Liver (tissue), 9 donors: ENCODE data around the gene SLC16A10. TPM values are rescaled to one million over a fixed set of nuclear protein-coding genes. Genes with fewer than 3 reads are reported as not detected.

Experiments used
- DNase-seq: peaks from one replicate; pipeline ENCODE4 v3.0.0-alpha.2; 2017; ENCODE audit warnings: low spot score
- H3K27ac ChIP-seq, 2 donors: one replicate each; pipeline ENCODE4 v1.7.0; 2013; ENCODE audit warnings: inconsistent platforms in 2 of 2, low read length in 2 of 2, control low read depth in 1 of 2, low read depth in 1 of 2, mild to moderate bottlenecking in 1 of 2
- H3K27me3 ChIP-seq, 4 donors: one replicate each; pipeline versions ENCODE4 v1.6.1 to v1.7.0; 2013; ENCODE audit warnings: low read length in 3 of 4, inconsistent platforms in 1 of 4, mild to moderate bottlenecking in 1 of 4, moderate library complexity in 1 of 4; ENCODE audit not compliant: control insufficient read depth in 4 of 4, insufficient read depth in 4 of 4
- H3K36me3 ChIP-seq, 4 donors: one replicate each; pipeline versions ENCODE4 v1.6.1 to v1.7.0; 2013; ENCODE audit warnings: low read length in 3 of 4, mild to moderate bottlenecking in 3 of 4, low read depth in 1 of 4, moderate library complexity in 1 of 4; ENCODE audit not compliant: control insufficient read depth in 4 of 4, insufficient read depth in 3 of 4
- H3K4me1 ChIP-seq, 4 donors: one replicate each; pipeline versions ENCODE4 v1.6.1 to v1.7.0; 2013; ENCODE audit warnings: low read length in 3 of 4, mild to moderate bottlenecking in 3 of 4, moderate library complexity in 1 of 4; ENCODE audit not compliant: control insufficient read depth in 4 of 4, insufficient read depth in 4 of 4
- H3K4me3 ChIP-seq, 3 donors: one replicate each; pipeline versions ENCODE4 v1.6.1 to v1.7.0; 2013; ENCODE audit warnings: low read length in 3 of 3, control low read depth in 1 of 3, low read depth in 1 of 3, mild to moderate bottlenecking in 1 of 3
- H3K9ac ChIP-seq, 2 donors: one replicate each; pipeline ENCODE4 v1.7.0; 2013; ENCODE audit warnings: low read length in 2 of 2, mild to moderate bottlenecking in 2 of 2, moderate library complexity in 2 of 2, control low read depth in 1 of 2, low read depth in 1 of 2
- H3K9me3 ChIP-seq, 4 donors: one replicate each; pipeline versions ENCODE4 v1.6.1 to v1.7.0; 2013; ENCODE audit warnings: low read length in 3 of 4; ENCODE audit not compliant: control insufficient read depth in 4 of 4
- ATF3 ChIP-seq: IDR thresholded peaks from 2 replicates; pipeline ENCODE4 v1.6.1; 2016; ENCODE audit warnings: antibody characterized with exemption
- CTCF ChIP-seq: fragments of 150-350 bp; IDR thresholded peaks from 2 replicates; pipeline ENCODE4 v1.5.1; 2017; ENCODE audit warnings: improper control_type of control experiment, low read depth, low read length; ENCODE audit not compliant: missing input control
- FOXA1 ChIP-seq: IDR thresholded peaks from 2 replicates; pipeline ENCODE4 v1.6.1; 2016; ENCODE audit warnings: antibody characterized with exemption
- FOXA2 ChIP-seq: IDR thresholded peaks from 2 replicates; pipeline ENCODE4 v1.6.1; 2016; ENCODE audit warnings: antibody characterized with exemption
- GABPA ChIP-seq, 2 donors: IDR thresholded peaks in 1 of 2; conservative IDR thresholded peaks in 1 of 2; 2 replicates each; pipeline ENCODE4 v1.6.1; 2016; ENCODE audit warnings: antibody characterized with exemption in 2 of 2, mild to moderate bottlenecking in 1 of 2, moderate library complexity in 1 of 2
- HNF4A ChIP-seq, 2 donors: conservative IDR thresholded peaks; 2 replicates each; pipeline ENCODE4 v1.6.1; 2016; ENCODE audit warnings: antibody characterized with exemption in 2 of 2, mild to moderate bottlenecking in 2 of 2
- HNF4G ChIP-seq: IDR thresholded peaks from 2 replicates; pipeline ENCODE4 v1.6.1; 2016; ENCODE audit warnings: antibody characterized with exemption
- JUND ChIP-seq, 2 donors: IDR thresholded peaks; 2 replicates each; pipeline ENCODE4 v1.6.1; 2016; ENCODE audit warnings: antibody characterized with exemption in 2 of 2
- MAX ChIP-seq: IDR thresholded peaks from 2 replicates; pipeline ENCODE4 v1.6.1; 2016; ENCODE audit warnings: antibody characterized with exemption
- NR2F2 ChIP-seq: IDR thresholded peaks from 2 replicates; pipeline ENCODE4 v1.6.1; 2016; ENCODE audit warnings: antibody characterized with exemption
- RAD21 ChIP-seq, 2 donors: IDR thresholded peaks; 2 replicates each; pipeline ENCODE4 v1.6.1; 2016; ENCODE audit warnings: antibody characterized with exemption in 2 of 2, mild to moderate bottlenecking in 2 of 2
- REST ChIP-seq: IDR thresholded peaks from 2 replicates; pipeline ENCODE4 v1.6.1; 2016; ENCODE audit warnings: antibody characterized with exemption, mild to moderate bottlenecking
- RXRA ChIP-seq, 2 donors: IDR thresholded peaks; 2 replicates each; pipeline ENCODE4 v1.6.1; 2017 to 2018; ENCODE audit warnings: antibody characterized with exemption in 2 of 2, mild to moderate bottlenecking in 1 of 2
- TAF1 ChIP-seq: conservative IDR thresholded peaks from 2 replicates; pipeline ENCODE4 v1.6.1; 2016; ENCODE audit warnings: antibody characterized with exemption, mild to moderate bottlenecking
- YY1 ChIP-seq: IDR thresholded peaks from 2 replicates; pipeline ENCODE4 v1.6.1; 2016; ENCODE audit warnings: antibody characterized with exemption, mild to moderate bottlenecking
- ZBTB33 ChIP-seq: IDR thresholded peaks from 2 replicates; pipeline ENCODE4 v1.6.1; 2016; ENCODE audit warnings: antibody characterized with exemption
- WGBS: extraction: QIAGEN DNeasy Blood & Tissue Kit; methylation state at CpG from one replicate; pipeline ENCODE4 v1.1.7; 2013; 5-methylcytosine and 5-hydroxymethylcytosine counted together
- polyA plus RNA-seq, 2 donors: library from polyadenylated mRNA; stranded (reverse) in 1 of 2; unstranded in 1 of 2; fragments of 200-250 nt in 1 of 2; fragments of >200 nt in 1 of 2; fragmentation: Nextera tagmentation in 1 of 2; extraction: Ambion mirVana in 1 of 2; gene quantifications; one replicate each; pipeline versions ENCODE4 v1.2.1 to v1.2.3, GENCODE V29; 2013 to 2015
- total RNA-seq, 2 donors: library from RNA; depleted of rRNA; stranded (reverse); fragments of >200 nt; gene quantifications; one replicate each; pipeline ENCODE4 v1.2.3, GENCODE V29; 2014
- donor health status: healthy.
- donor health status: healthy.
- donor health status: healthy.
- donor health status: healthy.
- donor health status: healthy.

SLC16A10 gene
- total and polyA plus RNA-seq, 4 donors = 1.8 to 16.7 (median 8.4) TPM

GRCh38 chr6:111068109-111068865 lies 19.0 kb upstream of the SLC16A10 start:
- Histone ChIP-seq H3K4me1 (no peaks in the 10 kb centered on the region), H3K27me3 (no peaks in the 10 kb centered on the region), H3K4me3 (no peak overlapping the region), H3K9me3 (no peaks in the 10 kb centered on the region), H3K36me3 (no peaks in the 10 kb centered on the region), H3K27ac (no peak overlapping the region), H3K9ac (no peak overlapping the region)
- TF ChIP-seq YY1 = no peak
- no peak for TF ChIP-seq TAF1
- TF ChIP-seq MAX = no peak
- TF ChIP-seq NR2F2 = no peak
- TF ChIP-seq RAD21 (IDR thresholded peaks at IDR 0.05) = no peak
- no peak for TF ChIP-seq RXRA (IDR thresholded peaks at IDR 0.05)
- TF ChIP-seq HNF4G = no peak
- TF ChIP-seq ATF3 = no peak
- no peak for TF ChIP-seq HNF4A (conservative IDR thresholded peaks at IDR 0.05)
- no peak for DNase-seq
- WGBS = 78% methylated on average over 8 of the region's 8 CpGs

GRCh38 chr6:111068866-111069234 lies 18.5 kb upstream of the SLC16A10 start:
- Histone ChIP-seq H3K4me1 (no peaks in the 10 kb centered on the region), H3K27me3 (no peaks in the 10 kb centered on the region), H3K36me3 (no peaks in the 10 kb centered on the region), H3K9me3 (no peaks in the 10 kb centered on the region), H3K27ac (no peak overlapping the region), H3K9ac (no peak overlapping the region), H3K4me3 (no peak overlapping the region)
- 77% methylated on average over 2 of the region's 2 CpGs for WGBS
- DNase-seq = no peak
- TF ChIP-seq FOXA1 (no peak), FOXA2 (no peak), MAX (no peak), NR2F2 (no peak), HNF4G (no peak), RXRA (IDR thresholded peaks at IDR 0.05) (no peak), YY1 (no peak)

GRCh38 chr6:111069382-111070104 lies 17.8 kb upstream of the SLC16A10 start:
- no peak for TF ChIP-seq TAF1
- TF ChIP-seq HNF4G = no peak
- no peak for TF ChIP-seq CTCF
- no peak for TF ChIP-seq MAX
- no peak for TF ChIP-seq ATF3
- TF ChIP-seq GABPA (IDR thresholded peaks at IDR 0.05 in 1 of 2, conservative IDR thresholded peaks at IDR 0.05 in 1 of 2) = no peak
- TF ChIP-seq JUND (IDR thresholded peaks at IDR 0.05) = no peak
- no peak for TF ChIP-seq NR2F2
- no peak for TF ChIP-seq RXRA (IDR thresholded peaks at IDR 0.05)
- no peak for TF ChIP-seq YY1
- TF ChIP-seq HNF4A (conservative IDR thresholded peaks at IDR 0.05) = no peak
- no peak for TF ChIP-seq REST
- TF ChIP-seq ZBTB33 = no peak
- Histone ChIP-seq H3K4me3 (no peak overlapping the region), H3K4me1 (no peaks in the 10 kb centered on the region), H3K9ac (no peak overlapping the region), H3K9me3 (no peaks in the 10 kb centered on the region), H3K36me3 (no peaks in the 10 kb centered on the region), H3K27me3 (no peaks in the 10 kb centered on the region), H3K27ac (no peak overlapping the region)
- WGBS = 92% methylated on average over 3 of the region's 3 CpGs
- DNase-seq = no peak
